Hepatocyte (in vitro differentiated cells): ENCODE measurements around the gene KRT84.

Experiments used
- EZH2 ChIP-seq: fragments of 200-600 bp; sonication (generic); IDR thresholded peaks from 2 replicates; pipeline ENCODE4 v1.6.1; 2016; ENCODE audit warnings: antibody characterized with exemption, mild to moderate bottlenecking, borderline replicate concordance
- TF ChIP-seq, protein P1 (sequence below): fragments of 200-600 bp; sonication (generic); IDR thresholded peaks from 2 replicates; pipeline ENCODE4 v1.5.1; 2016; ENCODE audit warnings: antibody characterized with exemption, mild to moderate bottlenecking; ENCODE audit not compliant: poor library complexity

DNA sequence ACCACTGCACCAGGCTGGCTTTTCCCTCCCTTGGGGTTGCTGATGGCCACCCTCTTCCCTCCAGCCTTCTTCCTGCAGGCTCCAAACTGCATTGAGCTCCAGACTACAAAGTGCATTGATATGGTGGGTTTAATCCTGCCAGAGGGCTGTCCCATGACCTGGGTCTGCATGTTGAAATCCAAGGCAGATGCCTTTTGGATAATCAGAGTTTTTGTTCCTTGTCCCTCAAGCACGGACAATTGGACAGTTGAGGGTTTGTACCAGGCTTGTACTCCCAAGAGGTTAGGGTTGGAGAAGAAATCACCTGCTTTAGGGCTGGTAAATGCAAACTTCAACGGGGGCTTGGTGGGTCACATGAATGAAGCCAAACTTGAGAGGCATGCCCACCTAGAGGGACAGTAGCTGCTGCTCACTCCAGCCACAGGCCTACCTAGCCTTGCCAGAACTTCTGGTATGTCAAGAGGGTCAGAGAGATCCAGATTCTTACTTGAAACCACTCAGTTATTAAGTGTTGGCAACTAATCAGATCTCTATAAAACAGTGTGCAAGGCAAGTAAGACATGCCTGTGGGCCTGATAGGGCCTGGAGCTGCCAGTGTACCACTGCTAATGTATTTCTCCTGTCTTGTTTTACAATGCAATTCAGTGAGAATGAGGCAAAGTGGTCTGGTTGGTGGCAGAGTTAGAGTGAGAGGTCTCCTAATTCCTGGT, 42.5 kb downstream of the KRT84 start:
- TF ChIP-seq EZH2 = no peak
- TF ChIP-seq, protein P1, sequence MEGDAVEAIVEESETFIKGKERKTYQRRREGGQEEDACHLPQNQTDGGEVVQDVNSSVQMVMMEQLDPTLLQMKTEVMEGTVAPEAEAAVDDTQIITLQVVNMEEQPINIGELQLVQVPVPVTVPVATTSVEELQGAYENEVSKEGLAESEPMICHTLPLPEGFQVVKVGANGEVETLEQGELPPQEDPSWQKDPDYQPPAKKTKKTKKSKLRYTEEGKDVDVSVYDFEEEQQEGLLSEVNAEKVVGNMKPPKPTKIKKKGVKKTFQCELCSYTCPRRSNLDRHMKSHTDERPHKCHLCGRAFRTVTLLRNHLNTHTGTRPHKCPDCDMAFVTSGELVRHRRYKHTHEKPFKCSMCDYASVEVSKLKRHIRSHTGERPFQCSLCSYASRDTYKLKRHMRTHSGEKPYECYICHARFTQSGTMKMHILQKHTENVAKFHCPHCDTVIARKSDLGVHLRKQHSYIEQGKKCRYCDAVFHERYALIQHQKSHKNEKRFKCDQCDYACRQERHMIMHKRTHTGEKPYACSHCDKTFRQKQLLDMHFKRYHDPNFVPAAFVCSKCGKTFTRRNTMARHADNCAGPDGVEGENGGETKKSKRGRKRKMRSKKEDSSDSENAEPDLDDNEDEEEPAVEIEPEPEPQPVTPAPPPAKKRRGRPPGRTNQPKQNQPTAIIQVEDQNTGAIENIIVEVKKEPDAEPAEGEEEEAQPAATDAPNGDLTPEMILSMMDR = no peak
